Measurements from ENCODE around the gene MAF. TPM values are rescaled to one million over a fixed set of nuclear protein-coding genes. Genes with fewer than 3 reads are reported as not detected.

Gene MAF
- total and polyA plus RNA-seq, 2 donors (not counting 1 experiment from before 2014, with no cell fraction given) = 6.6 to 27.7 TPM

DNA sequence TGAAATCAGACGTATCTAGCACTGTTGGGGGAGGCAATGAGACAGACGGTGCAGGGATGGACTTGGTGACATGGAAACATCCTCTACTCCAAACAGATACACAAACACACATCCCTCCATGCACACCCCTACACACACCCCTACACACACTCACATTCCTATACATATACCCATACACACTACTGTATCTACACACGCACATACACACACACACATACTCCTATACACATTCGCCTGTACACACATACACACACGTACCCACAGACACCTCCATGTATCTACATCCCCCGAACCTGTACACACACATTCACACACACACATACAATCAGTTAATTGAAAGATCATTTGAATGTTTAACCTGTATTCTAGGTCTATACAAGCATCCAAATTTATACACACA is 53.5 kb downstream of the MAF start:
- no peak for DNase-seq (ENCODE audit: low read depth in 2 of 2)
- Histone ChIP-seq H3K4me1 (ENCODE audit: control insufficient read depth, extremely low read depth, insufficient read depth, low read length) (no peaks in the 10 kb centered on the region), H2AFZ (ENCODE audit: low read length) (no peak overlapping the region), H3K4me3 (replicated peaks in 1 of 4; ENCODE audit: control extremely low read depth in 1 of 4, insufficient read depth in 1 of 4, low read depth in 3 of 4, low read length in 4 of 4) (no peak overlapping the region), H3K27ac (ENCODE audit: insufficient read depth, low read length) (no peak overlapping the region), H4K20me1 (ENCODE audit: control insufficient read depth, extremely low read depth, insufficient read depth, low read length) (no peaks in the 10 kb centered on the region), H3K36me3 (ENCODE audit: control insufficient read depth, insufficient read depth, low read length) (no peaks in the 10 kb centered on the region), H3K4me2 (ENCODE audit: extremely low read depth, insufficient read depth, low read length) (no peak overlapping the region), H3K9me3 (ENCODE audit: control insufficient read depth, insufficient read depth, low read depth, low read length) (no peaks in the 10 kb centered on the region), H3K79me2 (ENCODE audit: control insufficient read depth, insufficient read depth, low read length) (no peaks in the 10 kb centered on the region), H3K27me3 (ENCODE audit: control insufficient read depth, insufficient read depth, low read length) (no peaks in the 10 kb centered on the region), H3K9ac (ENCODE audit: insufficient read depth, low read length) (no peak overlapping the region)
- TF ChIP-seq, protein P1, sequence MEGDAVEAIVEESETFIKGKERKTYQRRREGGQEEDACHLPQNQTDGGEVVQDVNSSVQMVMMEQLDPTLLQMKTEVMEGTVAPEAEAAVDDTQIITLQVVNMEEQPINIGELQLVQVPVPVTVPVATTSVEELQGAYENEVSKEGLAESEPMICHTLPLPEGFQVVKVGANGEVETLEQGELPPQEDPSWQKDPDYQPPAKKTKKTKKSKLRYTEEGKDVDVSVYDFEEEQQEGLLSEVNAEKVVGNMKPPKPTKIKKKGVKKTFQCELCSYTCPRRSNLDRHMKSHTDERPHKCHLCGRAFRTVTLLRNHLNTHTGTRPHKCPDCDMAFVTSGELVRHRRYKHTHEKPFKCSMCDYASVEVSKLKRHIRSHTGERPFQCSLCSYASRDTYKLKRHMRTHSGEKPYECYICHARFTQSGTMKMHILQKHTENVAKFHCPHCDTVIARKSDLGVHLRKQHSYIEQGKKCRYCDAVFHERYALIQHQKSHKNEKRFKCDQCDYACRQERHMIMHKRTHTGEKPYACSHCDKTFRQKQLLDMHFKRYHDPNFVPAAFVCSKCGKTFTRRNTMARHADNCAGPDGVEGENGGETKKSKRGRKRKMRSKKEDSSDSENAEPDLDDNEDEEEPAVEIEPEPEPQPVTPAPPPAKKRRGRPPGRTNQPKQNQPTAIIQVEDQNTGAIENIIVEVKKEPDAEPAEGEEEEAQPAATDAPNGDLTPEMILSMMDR (conservative IDR thresholded peaks at IDR 0.05 in 1 of 2, IDR thresholded peaks at IDR 0.05 in 1 of 2; ENCODE audit: low read depth in 1 of 2, low read length in 2 of 2) = no peak
- TF ChIP-seq EZH2 (IDR thresholded peaks at IDR 0.05; ENCODE audit: low read length, missing control alignments) = no peak
